ENCODE measurements around the gene FBXW8.
"Not testable (repeated sequence)": the region's sequence is repeated elsewhere in the genome, so short reads cannot be mapped to it uniquely, and the experiment has no call there.

The FBXW8 gene

DNA sequence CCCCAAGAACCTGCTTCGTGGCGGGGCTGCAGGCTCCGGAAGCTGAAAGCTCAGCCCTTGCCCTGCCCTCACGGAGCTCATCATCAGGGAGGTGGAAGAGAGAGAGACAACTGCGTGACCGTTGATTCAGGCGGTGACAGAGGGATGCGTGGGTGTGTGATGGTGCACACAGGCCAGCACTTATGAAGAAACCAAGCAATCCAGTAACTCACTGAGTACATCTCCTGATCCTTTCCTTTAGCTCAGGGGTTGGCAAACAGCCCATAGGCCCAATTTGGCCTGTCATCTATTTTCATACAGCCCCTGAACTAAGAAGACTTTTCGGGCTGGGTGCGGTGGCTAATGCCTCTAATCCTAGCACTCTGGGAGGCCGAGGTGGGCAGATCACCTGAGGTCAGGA is 138.5 kb downstream of the FBXW8 start:
- no peak overlapping the region for H3K4me3 ChIP-seq (ENCODE audit: low read depth, low read length)
- DNase-seq (ENCODE audit: low read depth), result no peak
- TF ChIP-seq CTCF (IDR thresholded peaks at IDR 0.05; ENCODE audit: insufficient read depth, low read depth, low read length, missing control alignments), result no peak

DNA sequence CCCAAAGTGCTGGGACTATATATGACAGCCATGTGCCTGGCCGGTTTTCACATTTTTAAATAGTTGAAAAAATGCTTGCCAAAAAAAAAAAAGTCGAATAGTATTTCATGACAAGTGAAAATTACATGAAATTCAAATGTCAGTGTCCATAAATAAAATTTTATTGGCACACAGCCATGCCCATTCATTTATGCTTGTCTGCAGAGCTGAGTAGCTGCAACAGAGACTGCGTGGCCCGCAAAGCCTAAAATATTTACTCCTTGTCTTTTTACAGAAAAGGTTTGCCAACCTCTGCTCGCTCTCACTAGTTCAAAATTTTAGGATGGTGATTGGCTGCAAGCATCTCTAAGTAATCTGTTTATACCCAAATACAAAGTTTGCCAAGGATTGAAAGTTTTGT is 139.3 kb downstream of the FBXW8 start:
- H3K4me3 ChIP-seq (ENCODE audit: low read depth, low read length), result no peak overlapping the region
- TF ChIP-seq CTCF (IDR thresholded peaks at IDR 0.05; ENCODE audit: insufficient read depth, low read depth, low read length, missing control alignments), result no peak
- DNase-seq (ENCODE audit: low read depth), result no peak

DNA sequence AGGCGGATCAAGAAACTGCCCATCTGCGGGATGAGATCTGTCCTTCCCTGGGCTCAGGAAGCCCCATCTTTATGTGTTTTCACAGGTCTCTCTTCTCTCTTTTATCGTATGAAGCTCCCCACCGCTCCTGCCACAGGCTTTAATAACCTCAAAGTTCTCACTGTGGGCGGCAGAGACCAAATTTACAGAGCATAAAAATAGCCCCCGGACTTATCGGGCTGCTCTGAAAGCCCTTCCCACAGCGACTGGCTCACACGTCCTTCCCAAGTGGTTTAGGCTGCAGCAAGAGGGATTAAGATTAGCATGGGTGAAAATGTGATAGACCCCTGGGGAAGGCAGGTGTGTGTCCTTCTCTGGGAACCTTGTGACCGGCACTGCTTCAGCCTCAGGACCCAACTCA is 140.6 kb downstream of the FBXW8 start:
- no peak for DNase-seq (ENCODE audit: low read depth)
- TF ChIP-seq CTCF (IDR thresholded peaks at IDR 0.05; ENCODE audit: insufficient read depth, low read depth, low read length, missing control alignments), result no peak
- H3K4me3 ChIP-seq (ENCODE audit: low read depth, low read length), result no peak overlapping the region

GRCh38 chr12:117052386-117053049 is 141.8 kb downstream of the FBXW8 start:
- no peak for TF ChIP-seq CTCF (IDR thresholded peaks at IDR 0.05; ENCODE audit: insufficient read depth, low read depth, low read length, missing control alignments)
- DNase-seq (ENCODE audit: low read depth), result peak; percentile 34
- H3K4me3 ChIP-seq (ENCODE audit: low read depth, low read length), result no peak overlapping the region

DNA sequence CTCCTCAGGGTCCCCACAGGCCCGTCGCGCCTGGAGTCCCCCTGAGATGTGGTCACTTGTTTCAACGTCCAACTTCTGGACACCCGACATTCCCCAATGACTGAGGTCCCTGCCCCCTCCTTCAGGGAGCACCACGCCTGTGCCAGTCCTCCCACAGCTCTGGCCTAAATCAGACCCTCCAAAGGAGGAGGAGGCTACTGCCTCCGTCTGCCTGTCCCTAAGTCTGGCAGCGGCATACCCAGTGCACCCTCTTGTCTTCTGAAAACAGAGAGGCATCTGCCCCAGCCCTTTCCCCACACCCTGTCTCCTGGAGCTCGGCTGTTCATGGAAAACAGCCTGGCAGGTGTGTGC is 142.3 kb downstream of the FBXW8 start:
- H3K4me3 ChIP-seq (ENCODE audit: low read depth, low read length), result no peak overlapping the region
- no peak for DNase-seq (ENCODE audit: low read depth)
- TF ChIP-seq CTCF (IDR thresholded peaks at IDR 0.05; ENCODE audit: insufficient read depth, low read depth, low read length, missing control alignments), result no peak

DNA sequence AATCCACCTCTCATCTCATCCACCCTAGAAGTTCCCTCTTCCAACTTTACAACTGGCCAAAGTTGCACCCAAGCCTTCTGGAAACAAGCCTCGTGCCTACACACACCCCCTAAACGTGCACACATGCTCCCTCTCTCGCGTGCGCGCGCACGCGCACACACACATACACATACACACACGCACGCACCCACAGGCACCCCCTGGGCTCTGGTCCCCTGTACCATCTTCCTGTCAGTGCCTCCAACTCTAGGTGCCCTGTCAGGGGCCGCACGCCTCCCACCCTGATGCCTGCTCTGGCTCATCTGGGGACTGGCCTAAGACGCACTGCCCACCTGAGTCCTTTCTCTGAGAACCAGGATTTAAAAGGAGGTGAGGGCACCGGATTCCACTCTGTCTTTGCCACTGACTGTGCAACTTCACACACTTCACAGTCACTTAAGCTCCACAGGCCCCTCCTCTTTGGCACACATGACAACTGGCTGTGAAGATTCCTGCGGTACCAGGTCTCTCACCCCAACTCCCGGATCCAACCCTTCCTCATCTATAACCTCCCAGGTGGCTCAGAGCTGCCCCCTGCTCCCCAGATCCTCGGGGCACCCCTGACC is 142.9 kb downstream of the FBXW8 start:
- no peak for DNase-seq (ENCODE audit: low read depth)
- TF ChIP-seq CTCF (IDR thresholded peaks at IDR 0.05; ENCODE audit: insufficient read depth, low read depth, low read length, missing control alignments), result no peak
- no peak overlapping the region for H3K4me3 ChIP-seq (ENCODE audit: low read depth, low read length)

DNA sequence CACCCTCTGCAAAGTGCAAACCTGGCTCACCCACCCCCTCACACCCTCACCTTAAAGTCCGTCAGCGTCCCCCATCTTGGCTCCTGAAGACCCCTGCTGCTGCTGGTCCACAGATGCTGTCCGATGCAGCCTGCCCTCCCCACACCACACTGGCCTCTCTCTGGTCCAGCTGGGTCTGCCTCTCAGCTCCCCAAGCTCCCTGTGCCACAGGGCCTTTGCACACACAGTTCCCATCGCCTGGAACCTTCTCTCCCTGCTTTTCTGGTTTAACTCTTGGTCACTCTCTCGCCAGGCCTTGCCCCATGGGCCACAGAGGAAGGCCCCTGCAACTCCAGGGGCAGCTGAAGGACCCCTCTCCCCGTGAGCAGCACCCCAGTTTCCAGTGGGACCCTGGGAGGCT is 143.5 kb downstream of the FBXW8 start:
- H3K4me3 ChIP-seq (ENCODE audit: low read depth, low read length), result no peak overlapping the region
- TF ChIP-seq CTCF (IDR thresholded peaks at IDR 0.05; ENCODE audit: insufficient read depth, low read depth, low read length, missing control alignments), result no peak
- no peak for DNase-seq (ENCODE audit: low read depth)

GRCh38 chr12:117057626-117058025 is 146.9 kb downstream of the FBXW8 start:
- not testable (repeated sequence) for DNase-seq (ENCODE audit: low read depth)

More at GRCh38 chr12:117057626-117058025, 146.9 kb downstream of the FBXW8 start:
- not testable (repeated sequence) for H3K4me3 ChIP-seq (ENCODE audit: low read depth, low read length)

All from GM12865 (cell line).